Epithelial cell of alveolus of lung (primary cell): Measurements from ENCODE around the gene RNF20. TPM values are rescaled to one million over a fixed set of nuclear protein-coding genes. Genes with fewer than 3 reads are reported as not detected.

ENCODE experiments used
- total RNA-seq: library from RNA; depleted of rRNA; stranded (reverse); fragments of >200 nt; gene quantifications from 2 replicates; pipeline ENCODE4 v1.2.1, GENCODE V29; 2015

The RNF20 gene, protein sequence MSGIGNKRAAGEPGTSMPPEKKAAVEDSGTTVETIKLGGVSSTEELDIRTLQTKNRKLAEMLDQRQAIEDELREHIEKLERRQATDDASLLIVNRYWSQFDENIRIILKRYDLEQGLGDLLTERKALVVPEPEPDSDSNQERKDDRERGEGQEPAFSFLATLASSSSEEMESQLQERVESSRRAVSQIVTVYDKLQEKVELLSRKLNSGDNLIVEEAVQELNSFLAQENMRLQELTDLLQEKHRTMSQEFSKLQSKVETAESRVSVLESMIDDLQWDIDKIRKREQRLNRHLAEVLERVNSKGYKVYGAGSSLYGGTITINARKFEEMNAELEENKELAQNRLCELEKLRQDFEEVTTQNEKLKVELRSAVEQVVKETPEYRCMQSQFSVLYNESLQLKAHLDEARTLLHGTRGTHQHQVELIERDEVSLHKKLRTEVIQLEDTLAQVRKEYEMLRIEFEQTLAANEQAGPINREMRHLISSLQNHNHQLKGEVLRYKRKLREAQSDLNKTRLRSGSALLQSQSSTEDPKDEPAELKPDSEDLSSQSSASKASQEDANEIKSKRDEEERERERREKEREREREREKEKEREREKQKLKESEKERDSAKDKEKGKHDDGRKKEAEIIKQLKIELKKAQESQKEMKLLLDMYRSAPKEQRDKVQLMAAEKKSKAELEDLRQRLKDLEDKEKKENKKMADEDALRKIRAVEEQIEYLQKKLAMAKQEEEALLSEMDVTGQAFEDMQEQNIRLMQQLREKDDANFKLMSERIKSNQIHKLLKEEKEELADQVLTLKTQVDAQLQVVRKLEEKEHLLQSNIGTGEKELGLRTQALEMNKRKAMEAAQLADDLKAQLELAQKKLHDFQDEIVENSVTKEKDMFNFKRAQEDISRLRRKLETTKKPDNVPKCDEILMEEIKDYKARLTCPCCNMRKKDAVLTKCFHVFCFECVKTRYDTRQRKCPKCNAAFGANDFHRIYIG
- 16.5 and 17.3 TPM in 2 replicates for total RNA-seq

DNA sequence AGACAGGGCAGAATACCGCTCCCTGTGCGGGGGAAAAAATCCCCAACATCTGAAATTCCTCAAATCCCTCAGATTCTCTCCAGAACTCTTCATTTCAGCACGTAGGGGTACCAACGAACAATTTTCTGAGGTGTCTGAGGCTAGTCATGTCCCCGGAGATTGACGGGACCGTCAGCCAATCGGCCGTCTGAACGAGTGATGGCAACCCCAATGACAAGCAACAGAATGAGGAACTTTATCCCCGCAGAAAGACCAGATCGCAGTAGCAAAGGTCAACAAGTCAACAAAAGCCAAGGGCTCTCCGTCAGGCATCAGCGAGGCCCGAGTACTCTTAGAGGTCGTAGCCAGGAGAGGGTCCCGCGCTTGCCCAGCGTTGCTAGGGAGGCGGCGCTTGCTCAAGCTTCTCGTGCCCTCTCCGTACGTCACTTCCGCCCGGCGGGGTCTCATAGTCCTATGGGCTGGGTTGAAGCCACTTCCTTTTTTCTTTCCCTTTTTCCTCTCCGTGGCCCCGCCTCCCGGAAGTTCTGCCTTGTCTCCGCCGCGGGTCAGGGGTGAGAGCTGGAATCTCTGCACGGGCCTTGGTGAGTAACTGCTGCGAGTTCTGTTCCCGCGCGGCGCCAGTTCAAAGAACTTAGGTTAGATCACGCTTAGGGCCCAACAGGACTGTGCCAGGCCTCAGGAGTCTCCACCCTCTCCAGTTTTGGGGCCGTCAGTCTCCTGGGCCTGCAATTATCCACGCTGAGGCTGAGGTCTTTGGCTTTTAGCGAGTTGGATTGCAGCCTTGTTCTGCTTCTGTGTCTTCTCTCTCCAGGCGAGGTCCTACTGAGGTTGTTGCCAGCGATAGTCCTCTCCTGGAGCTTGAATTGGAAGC, at the start of gene RNF20:
Gene RNF20, plus strand, starts transcription at position 520 of the 871 bp plus-strand sequence. CDS start 1,571 bp downstream, outside the sequence.

DNA sequence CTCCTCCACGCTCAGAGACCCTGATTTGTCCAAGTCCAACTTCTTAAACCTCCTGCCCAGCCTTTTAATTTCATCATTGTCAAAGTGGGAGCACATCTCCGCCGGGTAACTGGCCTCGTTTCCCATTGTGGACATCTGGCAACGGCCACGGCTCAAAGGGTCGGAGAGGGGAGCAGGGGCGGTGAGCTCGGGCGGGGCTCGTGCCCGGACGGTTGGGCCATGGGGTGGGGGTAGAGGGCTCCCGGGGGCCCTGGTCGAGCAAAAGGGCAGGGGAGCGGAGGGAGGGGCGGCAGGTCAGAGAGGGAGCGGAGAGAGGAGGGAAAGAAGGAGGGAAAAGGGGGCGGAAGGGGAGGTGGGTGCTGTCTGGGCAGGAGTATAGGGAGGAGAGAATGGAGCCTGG, 61.1 kb downstream of the RNF20 start, which contains the start of gene PPP3R2:
Gene PPP3R2, minus strand, starts transcription at position 174 of the 400 bp plus-strand sequence. Its CDS starts 48 bp downstream, at position 126.

Other genes starting within 250 kb of the RNF20 start
- gene BAAT, start 148.8 kb upstream of the RNF20 start, total RNA-seq = 0.13 and 0.56 TPM in 2 replicates
- gene MRPL50, start 135.2 kb upstream of the RNF20 start, total RNA-seq = 7.9 and 10.3 TPM in 2 replicates
- gene ZNF189, start 135.0 kb upstream of the RNF20 start, total RNA-seq = 11.4 and 16.6 TPM in 2 replicates
- gene ALDOB, start 98.1 kb upstream of the RNF20 start, total RNA-seq = not detected in 2 replicates
- gene PPP3R2, start 61.1 kb downstream of the RNF20 start, total RNA-seq = not detected in 2 replicates
- not detected in 2 replicates for gene GRIN3A, start 204.8 kb downstream of the RNF20 start, total RNA-seq